MM.1S (cell line): ENCODE measurements around the gene CTSA.

Source experiments
- DNase-seq: peaks from one replicate; pipeline ENCODE4 v3.0.0-alpha.2; 2015
- H2AFZ ChIP-seq: fragments of 300-600 bp; sonication (generic); 2 replicates; pipeline ENCODE4 v1.6.0; 2016; ENCODE audit warnings: antibody characterized with exemption, low read length
- H3F3A ChIP-seq: fragments of 300-600 bp; sonication (generic); 2 replicates; pipeline ENCODE4 v1.6.1; 2016; ENCODE audit warnings: mild to moderate bottlenecking, antibody characterized with exemption, low read length, moderate library complexity, mixed read lengths; ENCODE audit not compliant: insufficient read depth
- H3K27ac ChIP-seq: fragments of 300-600 bp; sonication (generic); 2 replicates; pipeline ENCODE4 v1.5.1; 2016; ENCODE audit warnings: mild to moderate bottlenecking, low read length
- H3K27me3 ChIP-seq: fragments of 300-600 bp; sonication (generic); replicated peaks from 2 replicates; pipeline ENCODE4 v1.6.0; 2016; ENCODE audit warnings: low read length; ENCODE audit not compliant: insufficient read depth
- H3K36me3 ChIP-seq: fragments of 300-600 bp; sonication (generic); replicated peaks from 2 replicates; pipeline ENCODE4 v1.6.1; 2016; ENCODE audit warnings: mild to moderate bottlenecking, low read length, mixed read lengths; ENCODE audit not compliant: insufficient read depth
- H3K4me1 ChIP-seq: fragments of 300-600 bp; sonication (generic); 2 replicates; pipeline ENCODE4 v1.6.1; 2016; ENCODE audit warnings: low read length, mixed read lengths
- H3K4me2 ChIP-seq: fragments of 300-600 bp; sonication (generic); 2 replicates; pipeline ENCODE4 v1.6.0; 2016; ENCODE audit warnings: low read depth, low read length
- H3K4me3 ChIP-seq: fragments of 300-600 bp; sonication (generic); 2 replicates; pipeline ENCODE4 v1.5.1; 2016; ENCODE audit warnings: low read length, mixed read lengths
- H3K79me2 ChIP-seq: fragments of 300-600 bp; sonication (generic); 2 replicates; pipeline ENCODE4 v1.6.1; 2016; ENCODE audit warnings: mixed run types, low read length, mixed read lengths
- H3K9ac ChIP-seq: fragments of 300-600 bp; sonication (generic); 2 replicates; pipeline ENCODE4 v1.6.1; 2016; ENCODE audit warnings: low read length, mixed read lengths
- H3K9me2 ChIP-seq: fragments of 300-600 bp; sonication (generic); replicated peaks from 2 replicates; pipeline ENCODE4 v1.6.1; 2016; ENCODE audit warnings: mild to moderate bottlenecking, low read length, mixed read lengths; ENCODE audit not compliant: insufficient read depth
- H3K9me3 ChIP-seq: fragments of 300-600 bp; sonication (generic); replicated peaks from 2 replicates; pipeline ENCODE4 v1.6.1; 2016; ENCODE audit warnings: mild to moderate bottlenecking, low read length, mixed read lengths; ENCODE audit not compliant: insufficient read depth
- H4K20me1 ChIP-seq: fragments of 300-600 bp; sonication (generic); 2 replicates; pipeline ENCODE4 v1.6.1; 2016; ENCODE audit warnings: mild to moderate bottlenecking, low read length, moderate library complexity, mixed read lengths; ENCODE audit not compliant: insufficient read depth
- EZH2 ChIP-seq: fragments of 300-600 bp; sonication (generic); optimal IDR thresholded peaks from 2 replicates; pipeline ENCODE3; 2017; ENCODE audit warnings: low read depth, mild to moderate bottlenecking, antibody characterized with exemption, low read length, mixed read lengths
- EZH2phosphoT487 ChIP-seq: fragments of 300-600 bp; sonication (generic); IDR thresholded peaks from 2 replicates; pipeline ENCODE4 v1.6.1; 2018; ENCODE audit warnings: antibody characterized with exemption, low read length
- TF ChIP-seq, protein P1 (sequence below): fragments of 300-600 bp; sonication (generic); IDR thresholded peaks from 2 replicates; pipeline ENCODE4 v1.5.1; 2016; ENCODE audit warnings: antibody characterized with exemption, low read length, mixed read lengths

CTSA gene

DNA sequence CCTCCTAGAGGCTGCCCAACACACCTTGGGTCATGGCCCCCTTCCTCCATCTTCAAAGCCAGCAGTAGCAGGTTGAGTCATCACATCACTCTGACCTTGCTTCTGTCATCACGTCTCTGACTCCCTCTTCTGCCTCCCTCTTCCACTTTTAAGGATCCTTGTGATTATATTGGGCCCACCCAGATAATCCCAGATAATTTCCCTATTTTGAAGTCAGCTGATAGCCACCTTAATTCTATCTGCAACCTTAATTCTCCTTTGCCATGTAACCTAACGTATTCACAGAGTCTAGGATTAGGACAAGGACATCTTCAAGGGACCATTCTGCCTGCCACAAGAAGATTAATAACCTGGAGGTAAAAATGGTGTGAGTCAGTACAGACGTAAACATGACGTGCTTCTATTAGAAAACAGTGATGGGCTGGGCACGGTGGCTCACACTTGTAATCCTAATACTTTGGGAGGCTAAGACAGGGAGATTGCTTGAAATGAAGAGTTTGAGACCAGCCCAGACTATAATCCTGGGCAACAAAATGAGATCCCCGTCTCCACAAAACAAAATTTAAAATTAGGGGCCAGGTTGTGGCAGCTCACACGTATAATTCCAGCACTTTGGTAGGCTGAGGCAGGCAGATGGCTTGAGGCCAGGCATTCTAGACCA, 30.4 kb upstream of the CTSA start:
- Histone ChIP-seq H3F3A (no peaks in the 10 kb centered on the region), H3K9me3 (no peaks in the 10 kb centered on the region), H3K27ac (no peak overlapping the region), H4K20me1 (no peaks in the 10 kb centered on the region), H3K4me2 (no peak overlapping the region), H3K27me3 (no peaks in the 10 kb centered on the region), H3K36me3 (no peaks in the 10 kb centered on the region), H3K9me2 (no peaks in the 10 kb centered on the region), H3K4me3 (no peak overlapping the region), H3K9ac (no peak overlapping the region), H2AFZ (no peak overlapping the region), H3K79me2 (peaks cover 26% of the 10 kb centered on the region), H3K4me1 (peaks cover 6% of the 10 kb centered on the region)
- TF ChIP-seq, protein P1, sequence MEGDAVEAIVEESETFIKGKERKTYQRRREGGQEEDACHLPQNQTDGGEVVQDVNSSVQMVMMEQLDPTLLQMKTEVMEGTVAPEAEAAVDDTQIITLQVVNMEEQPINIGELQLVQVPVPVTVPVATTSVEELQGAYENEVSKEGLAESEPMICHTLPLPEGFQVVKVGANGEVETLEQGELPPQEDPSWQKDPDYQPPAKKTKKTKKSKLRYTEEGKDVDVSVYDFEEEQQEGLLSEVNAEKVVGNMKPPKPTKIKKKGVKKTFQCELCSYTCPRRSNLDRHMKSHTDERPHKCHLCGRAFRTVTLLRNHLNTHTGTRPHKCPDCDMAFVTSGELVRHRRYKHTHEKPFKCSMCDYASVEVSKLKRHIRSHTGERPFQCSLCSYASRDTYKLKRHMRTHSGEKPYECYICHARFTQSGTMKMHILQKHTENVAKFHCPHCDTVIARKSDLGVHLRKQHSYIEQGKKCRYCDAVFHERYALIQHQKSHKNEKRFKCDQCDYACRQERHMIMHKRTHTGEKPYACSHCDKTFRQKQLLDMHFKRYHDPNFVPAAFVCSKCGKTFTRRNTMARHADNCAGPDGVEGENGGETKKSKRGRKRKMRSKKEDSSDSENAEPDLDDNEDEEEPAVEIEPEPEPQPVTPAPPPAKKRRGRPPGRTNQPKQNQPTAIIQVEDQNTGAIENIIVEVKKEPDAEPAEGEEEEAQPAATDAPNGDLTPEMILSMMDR, result no peak
- TF ChIP-seq EZH2phosphoT487 (no peak), EZH2 (no peak)
- DNase-seq, result no peak

DNA sequence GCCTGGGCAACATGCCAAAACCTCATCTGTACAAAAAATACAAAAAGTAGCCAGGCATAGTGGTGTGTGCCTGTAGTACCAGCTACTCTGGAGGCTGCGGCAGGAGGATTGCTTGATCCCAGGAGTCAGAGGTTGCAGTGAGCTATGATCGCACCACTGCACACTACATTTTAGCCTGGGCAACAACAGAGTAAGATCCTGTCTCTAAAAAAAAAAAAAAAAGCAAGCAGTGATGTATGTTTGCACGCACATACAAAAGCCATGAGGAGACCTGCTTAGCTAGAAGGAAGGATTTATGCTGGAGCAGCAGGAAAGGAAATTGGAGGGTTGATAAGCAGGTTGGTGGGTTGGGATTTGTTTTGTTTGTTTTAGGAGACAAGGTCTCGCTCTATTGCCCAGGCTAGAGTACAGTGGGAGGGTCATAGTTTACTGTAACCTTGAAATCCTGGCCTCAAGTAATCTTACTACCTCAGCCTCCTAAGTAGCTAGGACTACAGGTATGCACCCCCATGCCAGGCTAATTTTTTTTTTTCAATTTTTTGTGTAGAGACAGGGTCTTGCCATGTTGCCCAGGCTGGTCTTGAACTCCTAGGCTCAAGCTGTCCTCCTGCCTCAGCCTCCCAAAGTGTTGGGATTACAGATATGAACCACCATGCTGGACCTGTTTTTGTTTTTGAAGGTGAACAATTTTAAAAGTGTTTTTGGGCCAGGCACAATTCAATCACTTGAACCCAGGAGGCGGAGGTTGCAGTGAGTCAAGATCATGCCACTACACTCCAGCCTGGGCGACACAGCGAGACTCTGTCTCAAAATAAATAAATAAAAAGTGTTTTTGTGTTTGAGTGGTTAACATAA, 29.7 kb upstream of the CTSA start:
- DNase-seq, result no peak
- no peaks in the 10 kb centered on the region for H3K9me2 ChIP-seq
- no peak overlapping the region for H3K27ac ChIP-seq
- H3K36me3 ChIP-seq, result no peaks in the 10 kb centered on the region
- H3K4me1 ChIP-seq, result peaks cover 6% of the 10 kb centered on the region; the same call in 1 of the 2 replicates
- H3K79me2 ChIP-seq, result peaks cover 19% of the 10 kb centered on the region
- H3K9ac ChIP-seq, result no peak overlapping the region
- H3F3A ChIP-seq, result no peaks in the 10 kb centered on the region
- no peak for TF ChIP-seq EZH2phosphoT487
- no peak for TF ChIP-seq EZH2
- TF ChIP-seq, protein P1, result no peak
- no peaks in the 10 kb centered on the region for H3K9me3 ChIP-seq
- no peak overlapping the region for H3K4me3 ChIP-seq
- no peaks in the 10 kb centered on the region for H4K20me1 ChIP-seq
- H2AFZ ChIP-seq, result no peak overlapping the region
- H3K4me2 ChIP-seq, result no peak overlapping the region
- no peaks in the 10 kb centered on the region for H3K27me3 ChIP-seq

DNA sequence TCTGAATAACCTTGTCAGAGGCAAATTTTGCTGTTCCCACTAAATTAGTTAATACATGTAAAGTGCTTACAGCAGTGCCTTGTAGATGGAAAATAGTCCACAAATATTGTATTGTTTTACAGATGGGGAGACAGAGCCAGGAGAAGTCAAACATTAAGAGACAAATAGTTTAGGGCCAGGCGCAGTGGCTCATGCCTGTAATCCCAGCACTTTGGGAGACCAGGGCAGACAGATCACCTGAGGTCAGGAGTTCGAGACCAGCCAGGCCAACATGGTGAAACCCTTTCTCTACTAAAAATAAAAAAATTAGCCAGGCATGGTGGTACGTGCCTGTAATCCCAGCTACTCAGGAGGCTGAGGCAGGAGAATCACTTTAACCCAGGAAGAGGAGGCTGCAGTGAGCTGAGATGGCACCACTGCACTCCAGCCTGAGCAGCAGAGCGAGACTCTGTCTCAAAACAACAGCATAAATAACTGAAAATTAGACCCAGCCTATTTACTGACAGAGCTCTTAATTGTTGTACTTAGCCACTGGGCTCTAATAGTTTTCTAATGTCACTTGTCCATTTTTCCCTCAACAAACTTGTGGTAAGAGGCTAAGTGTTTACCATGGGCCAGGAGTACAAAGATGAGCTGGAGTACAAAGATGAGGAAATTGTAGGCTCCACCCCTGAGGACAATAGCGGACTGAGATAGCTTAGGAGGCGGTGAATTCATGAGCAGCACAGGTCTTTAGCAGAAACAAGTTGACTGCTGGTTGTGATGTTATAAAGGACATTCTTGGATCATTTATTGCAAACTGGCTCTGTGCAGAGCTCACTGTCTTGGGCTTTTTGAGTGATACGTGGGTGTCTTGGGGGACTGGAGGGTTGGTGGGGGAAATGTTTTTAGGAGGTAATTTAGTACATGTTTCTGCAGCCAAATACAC, 27.3 kb upstream of the CTSA start:
- no peak for TF ChIP-seq EZH2phosphoT487
- TF ChIP-seq, protein P1, result no peak
- no peak for TF ChIP-seq EZH2
- H4K20me1 ChIP-seq, result no peaks in the 10 kb centered on the region
- no peak for DNase-seq
- no peaks in the 10 kb centered on the region for H3K4me1 ChIP-seq
- H3K27ac ChIP-seq, result no peak overlapping the region
- H3K79me2 ChIP-seq, result 0 out of 2 replicates have a peak, but pooled peaks cover 3% of the 10 kb centered on the region
- H3F3A ChIP-seq, result no peaks in the 10 kb centered on the region
- H3K9ac ChIP-seq, result no peak overlapping the region
- no peak overlapping the region for H3K4me3 ChIP-seq
- no peaks in the 10 kb centered on the region for H3K27me3 ChIP-seq
- no peaks in the 10 kb centered on the region for H3K9me3 ChIP-seq
- no peak overlapping the region for H3K4me2 ChIP-seq
- no peaks in the 10 kb centered on the region for H3K9me2 ChIP-seq
- no peak overlapping the region for H2AFZ ChIP-seq
- H3K36me3 ChIP-seq, result no peaks in the 10 kb centered on the region
